H1 (cell line): ENCODE measurements around the gene LCN2. TPM values are rescaled to one million over a fixed set of nuclear protein-coding genes. Genes with fewer than 3 reads are reported as not detected.

Source experiments
- CTCF ChIA-PET: fragments of 300-600 bp; sonication (Branson Sonifier 250); formaldehyde crosslinking; loops from one replicate; lab custom pipeline; 2021; ENCODE audit not compliant: partially characterized antibody; lab: Charles Lee
- POLR2A ChIA-PET: fragments of 300-600 bp; sonication (Branson Sonifier 250); formaldehyde crosslinking; loops from one replicate; lab custom pipeline; 2021; ENCODE audit warnings: inconsistent platforms; ENCODE audit not compliant: partially characterized antibody; lab: Charles Lee
- DNase-seq, 2 experiments: peaks; one replicate each; pipeline versions ENCODE4 v3.0.0 to v3.0.0-alpha.2; 2010 to 2022; ENCODE audit warnings: low spot score in 2 of 2, low read depth in 1 of 2, mixed read lengths in 1 of 2
- FAIRE-seq: peaks from 2 replicates; lab custom pipeline; 2011; peaks lifted over from hg19 to GRCh38; lab: Jason Lieb, UNC
- H2AFZ ChIP-seq: 2 replicates; pipeline ENCODE4 v1.8.1; 2012; ENCODE audit warnings: low read length, inconsistent platforms
- H2AK5ac ChIP-seq: 2 replicates; pipeline ENCODE4 v1.6.1; 2013; ENCODE audit warnings: low read depth, low read length
- H2BK120ac ChIP-seq: replicated peaks from 2 replicates; pipeline ENCODE3; 2013; ENCODE audit warnings: low read depth, low read length, inconsistent platforms
- H2BK12ac ChIP-seq: 2 replicates; pipeline ENCODE4 v1.6.1; 2013; ENCODE audit warnings: low read depth, low read length
- H2BK15ac ChIP-seq: 2 replicates; pipeline ENCODE4 v1.6.1; 2013; ENCODE audit warnings: low read length
- H2BK20ac ChIP-seq: 2 replicates; pipeline ENCODE4 v1.6.1; 2013; ENCODE audit warnings: low read length
- H2BK5ac ChIP-seq: 2 replicates; pipeline ENCODE4 v1.6.1; 2013; ENCODE audit warnings: low read depth, low read length
- H3K14ac ChIP-seq: 2 replicates; pipeline ENCODE4 v1.6.1; 2013; ENCODE audit warnings: inconsistent platforms; ENCODE audit not compliant: insufficient read length
- H3K18ac ChIP-seq: 2 replicates; pipeline ENCODE4 v1.6.1; 2013; ENCODE audit warnings: low read length; ENCODE audit errors: extremely low read depth
- H3K23ac ChIP-seq: 2 replicates; pipeline ENCODE4 v1.6.1; 2013; ENCODE audit warnings: inconsistent platforms; ENCODE audit not compliant: insufficient read length
- H3K23me2 ChIP-seq: 2 replicates; pipeline ENCODE4 v1.6.1; 2013; ENCODE audit warnings: low read depth, low read length
- H3K27ac ChIP-seq: 2 replicates; pipeline ENCODE4 v1.6.1; 2011; ENCODE audit warnings: low read depth, low read length, inconsistent platforms
- H3K27me3 ChIP-seq, 4 experiments: replicated peaks in 1 of 4; 1 replicate in 1 of 4; 2 replicates in 3 of 4; pipeline versions ENCODE4 v1.6.1 to v1.8.1; 2011 to 2013; ENCODE audit warnings: low read length in 3 of 4, mild to moderate bottlenecking in 3 of 4, inconsistent platforms in 2 of 4, mixed read lengths in 2 of 4, moderate library complexity in 1 of 4; ENCODE audit not compliant: control insufficient read depth in 3 of 4, insufficient read depth in 3 of 4; ENCODE audit errors: extremely low read depth in 1 of 4
- H3K36me3 ChIP-seq, 4 experiments: 2 replicates each; pipeline versions ENCODE4 v1.6.1 to v1.8.1; 2011 to 2013; ENCODE audit warnings: mild to moderate bottlenecking in 4 of 4, low read length in 3 of 4, moderate library complexity in 2 of 4, control low read depth in 1 of 4, inconsistent platforms in 1 of 4; ENCODE audit not compliant: insufficient read depth in 4 of 4, control insufficient read depth in 2 of 4
- H3K4ac ChIP-seq: replicated peaks from 2 replicates; pipeline ENCODE3; 2013; ENCODE audit warnings: low read length, low read depth, mixed read lengths, inconsistent platforms; ENCODE audit not compliant: insufficient read length
- H3K4me1 ChIP-seq, 4 experiments: replicated peaks in 1 of 4; 1 replicate in 1 of 4; 2 replicates in 3 of 4; pipeline versions ENCODE4 v1.6.1 to v1.8.1; 2011 to 2013; ENCODE audit warnings: low read length in 3 of 4, inconsistent platforms in 2 of 4, mixed read lengths in 1 of 4; ENCODE audit not compliant: insufficient read depth in 4 of 4, control insufficient read depth in 3 of 4
- H3K4me2 ChIP-seq, 2 experiments: 2 replicates each; pipeline versions ENCODE4 v1.6.1 to v1.8.1; 2011 to 2013; ENCODE audit warnings: low read depth in 2 of 2, low read length in 2 of 2, control low read depth in 1 of 2, inconsistent platforms in 1 of 2, mild to moderate bottlenecking in 1 of 2; ENCODE audit not compliant: insufficient read depth in 1 of 2
- H3K4me3 ChIP-seq, 4 experiments: fragments of 200-600, 300-600 bp in 1 of 4; sonication (generic), shearing (Covaris generic), sonication (Bioruptor Twin) in 1 of 4; 2 replicates each; pipeline versions ENCODE4 v1.5.1 to v1.8.1; 2011 to 2016; ENCODE audit warnings: low read length in 4 of 4, low read depth in 3 of 4, control low read depth in 2 of 4, inconsistent platforms in 2 of 4, mild to moderate bottlenecking in 2 of 4, mixed read lengths in 1 of 4, moderate library complexity in 1 of 4; ENCODE audit not compliant: insufficient read depth in 2 of 4; ENCODE audit errors: extremely low read depth in 1 of 4
- H3K56ac ChIP-seq: replicated peaks from 2 replicates; pipeline ENCODE3; 2013; ENCODE audit warnings: low read depth, mild to moderate bottlenecking, mixed read lengths, low read length, inconsistent platforms; ENCODE audit not compliant: insufficient read length
- H3K79me1 ChIP-seq: 2 replicates; pipeline ENCODE4 v1.6.1; 2013; ENCODE audit warnings: low read depth, low read length, control low read depth
- H3K79me2 ChIP-seq, 2 experiments: 2 replicates each; pipeline versions ENCODE4 v1.6.1 to v1.8.1; 2012 to 2013; ENCODE audit warnings: low read length in 2 of 2, mild to moderate bottlenecking in 2 of 2, inconsistent platforms in 1 of 2; ENCODE audit not compliant: insufficient read depth in 2 of 2, control insufficient read depth in 1 of 2
- H3K9ac ChIP-seq, 4 experiments: replicated peaks in 1 of 4; 1 replicate in 1 of 4; 2 replicates in 3 of 4; pipeline versions ENCODE4 v1.6.1 to v1.8.1; 2011 to 2013; ENCODE audit warnings: low read depth in 3 of 4, low read length in 3 of 4, control low read depth in 2 of 4, mild to moderate bottlenecking in 2 of 4, moderate library complexity in 2 of 4, inconsistent platforms in 1 of 4; ENCODE audit errors: extremely low read depth in 1 of 4
- H3K9me3 ChIP-seq, 2 experiments: 2 replicates each; pipeline versions ENCODE4 v1.6.1 to v1.8.1; 2012 to 2013; ENCODE audit warnings: mild to moderate bottlenecking in 2 of 2, moderate library complexity in 2 of 2, control low read depth in 1 of 2, inconsistent platforms in 1 of 2, low read depth in 1 of 2, low read length in 1 of 2, mixed read lengths in 1 of 2; ENCODE audit not compliant: insufficient read depth in 2 of 2
- H4K20me1 ChIP-seq, 2 experiments: replicated peaks in 1 of 2; 2 replicates each; pipeline versions ENCODE3 to v1.8.1; 2011 to 2013; ENCODE audit warnings: inconsistent platforms in 2 of 2, low read length in 2 of 2, mild to moderate bottlenecking in 1 of 2; ENCODE audit not compliant: insufficient read depth in 2 of 2, control insufficient read depth in 1 of 2
- H4K5ac ChIP-seq: 2 replicates; pipeline ENCODE4 v1.6.1; 2013; ENCODE audit warnings: low read length, low read depth, mixed read lengths, inconsistent platforms; ENCODE audit not compliant: insufficient read length
- H4K8ac ChIP-seq: 2 replicates; pipeline ENCODE4 v1.8.0; 2013; ENCODE audit warnings: mild to moderate bottlenecking, moderate library complexity, low read length, inconsistent platforms; ENCODE audit not compliant: insufficient read depth; ENCODE audit errors: extremely low read depth
- H4K91ac ChIP-seq: replicated peaks from 2 replicates; pipeline ENCODE3; 2013; ENCODE audit warnings: low read length, mixed read lengths, inconsistent platforms; ENCODE audit not compliant: insufficient read length
- POLR2AphosphoS5 ChIP-seq: IDR thresholded peaks from 2 replicates; pipeline ENCODE4 v1.6.1; 2011; ENCODE audit warnings: low read depth, low read length
- SRF ChIP-seq: IDR thresholded peaks from 2 replicates; pipeline ENCODE4 v1.6.1; 2011; ENCODE audit warnings: mild to moderate bottlenecking, low read depth, low read length, moderate library complexity
- WGBS, 2 experiments: shearing (Covaris generic) in 1 of 2; methylation state at CpG; one replicate each; pipeline versions ENCODE4 v1.1.6 to v1.1.7; 2013 to 2015; ENCODE audit warnings: low lambda C conversion rate in 2 of 2, mixed read lengths in 2 of 2, inconsistent platforms in 1 of 2, low coverage in 1 of 2, missing lambda C conversion rate in 1 of 2; ENCODE audit not compliant: insufficient replicate concordance in 2 of 2, insufficient coverage in 1 of 2, insufficient read length in 1 of 2; ENCODE audit errors: extremely low coverage in 1 of 2, missing lambda C conversion rate in 1 of 2; 5-methylcytosine and 5-hydroxymethylcytosine counted together
- polyA plus RNA-seq, 7 experiments: library from polyadenylated mRNA; depleted of rRNA in 3 of 7; stranded (reverse) in 5 of 7; unstranded in 2 of 7; fragments of >200 nt in 5 of 7; fragments of 200-250 nt in 2 of 7; gene quantifications; 1 replicate in 5 of 7; 2 replicates in 1 of 7; 4 replicates in 1 of 7; pipeline versions ENCODE4 v1.2.1 to v1.2.3, GENCODE V29; 2011 to 2013; ENCODE audit warnings: missing spikeins in 2 of 7, mixed read lengths in 2 of 7
- total RNA-seq: library from RNA; stranded (reverse); fragmentation: NEBNext Ultra II Directional; extraction: Animal tissue kit (Norgen Biotek cat#: 25700); gene quantifications from 2 replicates; pipeline ENCODE4 v1.2.1, GENCODE V29; 2021

Gene LCN2
- total and polyA plus RNA-seq, 2 of the 8 experiments (the other 6 are each of a cell fraction or from before 2014, with no cell fraction given), result 1.1 to 1.6 TPM

DNA sequence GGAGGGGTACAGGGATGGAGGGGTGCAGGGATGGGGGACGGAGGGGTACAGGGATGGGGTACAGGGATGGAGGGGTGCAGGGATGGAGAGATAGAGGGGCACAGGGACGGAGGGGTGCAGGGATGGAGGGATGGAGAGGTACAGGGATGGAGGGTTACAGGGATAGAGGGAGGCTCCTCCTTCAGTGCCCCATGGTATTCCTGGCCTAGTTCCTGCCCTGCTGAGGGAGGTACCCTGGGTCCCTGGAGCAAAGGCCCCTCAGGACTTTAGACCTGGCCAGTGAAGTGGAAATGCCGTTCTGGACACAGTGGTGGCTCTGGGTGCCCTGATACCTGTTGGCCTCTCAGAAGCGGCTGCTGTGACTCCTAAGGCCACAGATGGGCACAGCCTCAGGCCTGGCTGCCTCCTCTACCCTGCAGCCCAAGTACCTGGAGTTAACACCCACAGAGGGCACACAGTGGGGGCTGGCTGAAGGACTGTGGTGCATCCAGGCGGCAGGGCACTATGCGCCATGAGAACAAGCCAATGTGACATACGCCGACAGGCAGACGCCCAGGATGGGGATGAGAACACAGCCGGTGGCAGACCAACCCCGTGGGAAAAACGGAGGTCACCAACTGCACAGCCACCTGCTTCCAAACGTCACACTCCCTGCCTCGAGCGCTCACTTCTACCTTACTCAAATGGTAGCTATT, 30.1 kb upstream of the LCN2 start:
- H3K14ac ChIP-seq, result no peak overlapping the region
- ChIA-PET CTCF (interaction anchor here (0.6 to 2.4 kb wide), 5 partner anchors 10 to 231 kb away, joined by 3 to 11 read pairs (median 3); no protein-coding TSS in a partner anchor), POLR2A (interaction anchor here (0.6 to 1.7 kb wide), 4 partner anchors 9 to 52 kb away, joined by 4 to 6 read pairs (median 4); no protein-coding TSS in a partner anchor)
- DNase-seq (no peak), FAIRE-seq (no peak)
- WGBS, 2 experiments, result 93% methylated on average over 13 of the region's 15 CpGs; no CpG with 5 or more reads in 1 of the 2 experiments
- no peak overlapping the region for H2AFZ ChIP-seq
- no peaks in the 10 kb centered on the region for H3K9me3 ChIP-seq
- H2BK5ac ChIP-seq, result no peak overlapping the region
- H3K23me2 ChIP-seq, result no peaks in the 10 kb centered on the region
- H4K20me1 ChIP-seq, result peaks cover 3 to 18% of the 10 kb centered on the region in 2 experiments
- H3K79me2 ChIP-seq, result no peaks in the 10 kb centered on the region
- H2BK20ac ChIP-seq, result no peak overlapping the region
- H2BK120ac ChIP-seq, result no peak overlapping the region
- H3K4me1 ChIP-seq, result peaks cover 0 to 4% (median under 1%) of the 10 kb centered on the region in 4 experiments; a peak in 3 of 7 replicates
- H3K18ac ChIP-seq, result no peak overlapping the region
- H4K8ac ChIP-seq, result no peak overlapping the region
- no peak overlapping the region for H4K5ac ChIP-seq
- no peak overlapping the region for H3K56ac ChIP-seq
- H2AK5ac ChIP-seq, result no peak overlapping the region
- H3K23ac ChIP-seq, result no peak overlapping the region
- H3K4me2 ChIP-seq, result no peak overlapping the region
- TF ChIP-seq POLR2AphosphoS5, result 0 out of 2 replicates have a peak, but pooled peaks have one; percentile 16
- no peak for TF ChIP-seq SRF
- H2BK15ac ChIP-seq, result no peak overlapping the region
- no peaks in the 10 kb centered on the region for H3K79me1 ChIP-seq
- H3K27me3 ChIP-seq, result no peaks in the 10 kb centered on the region
- no peak overlapping the region for H2BK12ac ChIP-seq
- H3K4ac ChIP-seq, result no peak overlapping the region
- H3K36me3 ChIP-seq, result peaks cover 2 to 26% (median 8%) of the 10 kb centered on the region in 4 experiments; a peak in 5 of 8 replicates
- H4K91ac ChIP-seq, result no peak overlapping the region
- H3K27ac ChIP-seq, result no peak overlapping the region
- no peak overlapping the region for H3K9ac ChIP-seq
- no peak overlapping the region for H3K4me3 ChIP-seq
